GM12801 (cell line): Measurements from ENCODE around the gene CCDC167.

Experiments used
- CTCF ChIP-seq: IDR thresholded peaks from one replicate; pipeline ENCODE4 v1.5.1; 2011; ENCODE audit warnings: control low read depth; ENCODE audit not compliant: insufficient read length; ENCODE audit errors: extremely low read depth

Gene CCDC167

GRCh38 chr6:37452522-37452921 lies 47.2 kb downstream of the CCDC167 start:
- TF ChIP-seq CTCF, result no peak

- TF ChIP-seq CTCF, result no peak
Measured at GRCh38 chr6:37451441-37452193, 48.1 kb downstream of the CCDC167 start.

GRCh38 chr6:37449984-37450383 lies 49.7 kb downstream of the CCDC167 start:
- TF ChIP-seq CTCF, result no peak

- no peak for TF ChIP-seq CTCF
Measured at GRCh38 chr6:37442416-37443215, 57.1 kb downstream of the CCDC167 start.

- TF ChIP-seq CTCF, result no peak
Measured at GRCh38 chr6:37441651-37442050, 58.0 kb downstream of the CCDC167 start.

- TF ChIP-seq CTCF, result no peak
Measured at GRCh38 chr6:37438930-37439329, 60.8 kb downstream of the CCDC167 start.

- no peak for TF ChIP-seq CTCF
Measured at GRCh38 chr6:37435816-37436215, 63.9 kb downstream of the CCDC167 start.
